ENCODE data around the gene RASGEF1C.

Gene RASGEF1C

GRCh38 chr5:180102636-180103035 lies 106.4 kb downstream of the RASGEF1C start:
- no peak overlapping the region for H3K4me3 ChIP-seq (ENCODE audit: insufficient read depth, low read depth, low read length, poor library complexity, severe bottlenecking)
- H3K27ac ChIP-seq (ENCODE audit: insufficient read depth, low read length, poor library complexity, severe bottlenecking), result no peak overlapping the region
- no peaks in the 10 kb centered on the region for H3K4me1 ChIP-seq (ENCODE audit: control insufficient read depth, insufficient read depth, low read length, poor library complexity, severe bottlenecking)
- H3K27me3 ChIP-seq (replicated peaks; ENCODE audit: control insufficient read depth, insufficient read depth, low read length, poor library complexity, severe bottlenecking), result no peaks in the 10 kb centered on the region
- no peak for DNase-seq
- no peaks in the 10 kb centered on the region for H3K36me3 ChIP-seq (ENCODE audit: control insufficient read depth, insufficient read depth, low read length)
- no peaks in the 10 kb centered on the region for H3K9me3 ChIP-seq (ENCODE audit: control insufficient read depth, low read length)

GRCh38 chr5:180101451-180102105 lies 107.4 kb downstream of the RASGEF1C start:
- no peak overlapping the region for H3K4me3 ChIP-seq (ENCODE audit: insufficient read depth, low read depth, low read length, poor library complexity, severe bottlenecking)
- no peaks in the 10 kb centered on the region for H3K36me3 ChIP-seq (ENCODE audit: control insufficient read depth, insufficient read depth, low read length)
- no peak overlapping the region for H3K27ac ChIP-seq (ENCODE audit: insufficient read depth, low read length, poor library complexity, severe bottlenecking)
- H3K9me3 ChIP-seq (ENCODE audit: control insufficient read depth, low read length), result no peaks in the 10 kb centered on the region
- no peaks in the 10 kb centered on the region for H3K4me1 ChIP-seq (ENCODE audit: control insufficient read depth, insufficient read depth, low read length, poor library complexity, severe bottlenecking)
- no peaks in the 10 kb centered on the region for H3K27me3 ChIP-seq (replicated peaks; ENCODE audit: control insufficient read depth, insufficient read depth, low read length, poor library complexity, severe bottlenecking)
- no peak for DNase-seq

GRCh38 chr5:180100621-180101450 lies 108.2 kb downstream of the RASGEF1C start:
- Histone ChIP-seq H3K27me3 (replicated peaks; ENCODE audit: control insufficient read depth, insufficient read depth, low read length, poor library complexity, severe bottlenecking) (no peaks in the 10 kb centered on the region), H3K36me3 (ENCODE audit: control insufficient read depth, insufficient read depth, low read length) (no peaks in the 10 kb centered on the region), H3K9me3 (ENCODE audit: control insufficient read depth, low read length) (no peaks in the 10 kb centered on the region), H3K27ac (ENCODE audit: insufficient read depth, low read length, poor library complexity, severe bottlenecking) (no peak overlapping the region), H3K4me1 (ENCODE audit: control insufficient read depth, insufficient read depth, low read length, poor library complexity, severe bottlenecking) (no peaks in the 10 kb centered on the region), H3K4me3 (ENCODE audit: insufficient read depth, low read depth, low read length, poor library complexity, severe bottlenecking) (no peak overlapping the region)
- DNase-seq, result no peak

GRCh38 chr5:180099733-180100611 lies 109.0 kb downstream of the RASGEF1C start:
- Histone ChIP-seq H3K27ac (ENCODE audit: insufficient read depth, low read length, poor library complexity, severe bottlenecking) (no peak overlapping the region), H3K27me3 (replicated peaks; ENCODE audit: control insufficient read depth, insufficient read depth, low read length, poor library complexity, severe bottlenecking) (no peaks in the 10 kb centered on the region), H3K36me3 (ENCODE audit: control insufficient read depth, insufficient read depth, low read length) (no peaks in the 10 kb centered on the region), H3K4me3 (ENCODE audit: insufficient read depth, low read depth, low read length, poor library complexity, severe bottlenecking) (no peak overlapping the region), H3K4me1 (ENCODE audit: control insufficient read depth, insufficient read depth, low read length, poor library complexity, severe bottlenecking) (no peaks in the 10 kb centered on the region), H3K9me3 (ENCODE audit: control insufficient read depth, low read length) (no peaks in the 10 kb centered on the region)
- no peak for DNase-seq

GRCh38 chr5:180098991-180099732 lies 109.8 kb downstream of the RASGEF1C start:
- H3K27ac ChIP-seq (ENCODE audit: insufficient read depth, low read length, poor library complexity, severe bottlenecking), result no peak overlapping the region
- no peaks in the 10 kb centered on the region for H3K27me3 ChIP-seq (replicated peaks; ENCODE audit: control insufficient read depth, insufficient read depth, low read length, poor library complexity, severe bottlenecking)
- H3K4me1 ChIP-seq (ENCODE audit: control insufficient read depth, insufficient read depth, low read length, poor library complexity, severe bottlenecking), result no peaks in the 10 kb centered on the region
- no peak overlapping the region for H3K4me3 ChIP-seq (ENCODE audit: insufficient read depth, low read depth, low read length, poor library complexity, severe bottlenecking)
- H3K9me3 ChIP-seq (ENCODE audit: control insufficient read depth, low read length), result no peaks in the 10 kb centered on the region
- H3K36me3 ChIP-seq (ENCODE audit: control insufficient read depth, insufficient read depth, low read length), result no peaks in the 10 kb centered on the region
- DNase-seq, result no peak

- DNase-seq, result no peak
- Histone ChIP-seq H3K36me3 (ENCODE audit: control insufficient read depth, insufficient read depth, low read length) (no peaks in the 10 kb centered on the region), H3K4me1 (ENCODE audit: control insufficient read depth, insufficient read depth, low read length, poor library complexity, severe bottlenecking) (no peaks in the 10 kb centered on the region), H3K27ac (ENCODE audit: insufficient read depth, low read length, poor library complexity, severe bottlenecking) (no peak overlapping the region), H3K4me3 (ENCODE audit: insufficient read depth, low read depth, low read length, poor library complexity, severe bottlenecking) (no peak overlapping the region), H3K27me3 (replicated peaks; ENCODE audit: control insufficient read depth, insufficient read depth, low read length, poor library complexity, severe bottlenecking) (no peaks in the 10 kb centered on the region), H3K9me3 (ENCODE audit: control insufficient read depth, low read length) (no peaks in the 10 kb centered on the region)
Measured at GRCh38 chr5:180098526-180098925, 110.5 kb downstream of the RASGEF1C start.

GRCh38 chr5:180097926-180098325 lies 111.1 kb downstream of the RASGEF1C start:
- no peak for DNase-seq
- H3K36me3 ChIP-seq (ENCODE audit: control insufficient read depth, insufficient read depth, low read length), result no peaks in the 10 kb centered on the region
- no peak overlapping the region for H3K4me3 ChIP-seq (ENCODE audit: insufficient read depth, low read depth, low read length, poor library complexity, severe bottlenecking)
- no peak overlapping the region for H3K27ac ChIP-seq (ENCODE audit: insufficient read depth, low read length, poor library complexity, severe bottlenecking)
- no peaks in the 10 kb centered on the region for H3K9me3 ChIP-seq (ENCODE audit: control insufficient read depth, low read length)
- no peaks in the 10 kb centered on the region for H3K27me3 ChIP-seq (replicated peaks; ENCODE audit: control insufficient read depth, insufficient read depth, low read length, poor library complexity, severe bottlenecking)
- no peaks in the 10 kb centered on the region for H3K4me1 ChIP-seq (ENCODE audit: control insufficient read depth, insufficient read depth, low read length, poor library complexity, severe bottlenecking)

GRCh38 chr5:180097163-180097894 lies 111.7 kb downstream of the RASGEF1C start:
- Histone ChIP-seq H3K36me3 (ENCODE audit: control insufficient read depth, insufficient read depth, low read length) (no peaks in the 10 kb centered on the region), H3K4me3 (ENCODE audit: insufficient read depth, low read depth, low read length, poor library complexity, severe bottlenecking) (no peak overlapping the region), H3K9me3 (ENCODE audit: control insufficient read depth, low read length) (no peaks in the 10 kb centered on the region), H3K27me3 (replicated peaks; ENCODE audit: control insufficient read depth, insufficient read depth, low read length, poor library complexity, severe bottlenecking) (no peaks in the 10 kb centered on the region), H3K4me1 (ENCODE audit: control insufficient read depth, insufficient read depth, low read length, poor library complexity, severe bottlenecking) (no peaks in the 10 kb centered on the region), H3K27ac (ENCODE audit: insufficient read depth, low read length, poor library complexity, severe bottlenecking) (no peak overlapping the region)
- DNase-seq, result no peak

- Histone ChIP-seq H3K27ac (ENCODE audit: insufficient read depth, low read length, poor library complexity, severe bottlenecking) (no peak overlapping the region), H3K9me3 (ENCODE audit: control insufficient read depth, low read length) (no peaks in the 10 kb centered on the region), H3K4me3 (ENCODE audit: insufficient read depth, low read depth, low read length, poor library complexity, severe bottlenecking) (no peak overlapping the region), H3K36me3 (ENCODE audit: control insufficient read depth, insufficient read depth, low read length) (no peaks in the 10 kb centered on the region), H3K4me1 (ENCODE audit: control insufficient read depth, insufficient read depth, low read length, poor library complexity, severe bottlenecking) (no peaks in the 10 kb centered on the region), H3K27me3 (replicated peaks; ENCODE audit: control insufficient read depth, insufficient read depth, low read length, poor library complexity, severe bottlenecking) (no peaks in the 10 kb centered on the region)
- DNase-seq, result no peak
Measured at GRCh38 chr5:180096616-180097015, 112.4 kb downstream of the RASGEF1C start.
